GM19240 (cell line): Measurements from ENCODE around the gene STX16.

Source experiments
- DNase-seq: peaks from one replicate; pipeline ENCODE4 v3.0.0; 2011; ENCODE audit warnings: low spot score; ENCODE audit not compliant: insufficient read length

STX16 gene

GRCh38 chr20:58652606-58653294 lies 1.7 kb downstream of the STX16 start:
- no peak for DNase-seq

DNA sequence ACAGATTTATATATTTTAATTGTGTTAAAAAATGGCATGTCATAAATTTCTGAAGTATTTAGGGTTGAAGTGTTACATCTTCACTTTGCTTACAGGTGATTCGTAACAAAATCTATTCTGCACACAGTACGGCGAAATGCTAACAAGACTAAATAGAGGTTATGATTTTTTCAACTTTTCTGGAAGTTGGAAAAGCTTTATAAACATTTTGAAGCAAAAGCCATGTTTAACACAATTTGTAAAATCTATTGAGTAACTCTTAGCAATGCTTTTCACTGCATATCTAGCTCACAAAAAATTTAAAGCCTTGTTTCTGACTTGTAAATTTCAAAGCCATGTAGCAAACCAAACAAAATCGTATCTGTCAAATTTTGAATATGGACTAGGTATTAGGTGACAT lies 3.3 kb downstream of the STX16 start:
- DNase-seq, result no peak

DNA sequence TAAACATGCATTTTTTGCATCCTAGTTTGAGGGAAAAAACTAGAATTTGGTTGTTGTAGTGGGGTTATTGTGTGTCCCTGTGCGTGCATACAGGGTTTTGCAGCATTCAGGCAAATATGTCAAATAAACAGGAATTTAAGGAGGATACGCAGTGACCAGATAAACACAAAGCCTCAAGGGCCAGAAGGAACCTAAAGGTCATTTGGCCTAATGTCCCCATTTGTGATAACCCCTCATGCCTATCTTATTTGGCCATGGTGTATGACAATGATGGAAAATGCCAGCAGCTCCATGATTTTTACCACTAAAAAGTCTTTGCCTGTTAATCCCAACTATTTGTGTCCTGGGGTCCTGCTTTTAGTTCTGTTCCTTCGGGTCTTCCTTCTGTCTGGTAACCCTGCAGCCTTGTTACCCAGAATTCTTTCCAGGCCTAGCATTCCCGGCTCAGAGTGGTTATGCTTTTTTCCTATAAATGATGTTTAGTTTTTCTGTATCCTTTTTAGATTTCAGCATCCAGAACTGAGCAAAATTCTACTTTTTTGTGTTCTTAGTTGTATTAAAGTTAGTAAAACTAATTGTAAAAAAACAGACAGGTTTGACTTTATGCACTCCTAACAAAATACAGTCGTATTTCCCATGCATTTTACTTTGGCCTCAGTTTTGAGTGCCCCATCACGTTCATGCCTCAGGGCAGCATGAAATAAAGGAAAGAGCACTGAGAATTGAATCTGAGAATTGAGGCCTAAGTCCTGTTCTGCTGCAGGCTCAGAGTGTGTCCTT lies 4.4 kb downstream of the STX16 start:
- DNase-seq, result no peak

- no peak for DNase-seq
These were observed 5.7 kb downstream of the STX16 start for GRCh38 chr20:58656831-58657230.

- DNase-seq, result no peak
These were observed 6.2 kb downstream of the STX16 start for GRCh38 chr20:58657262-58657661.

GRCh38 chr20:58657986-58658385 lies 6.9 kb downstream of the STX16 start:
- no peak for DNase-seq

- no peak for DNase-seq
These were observed 7.7 kb downstream of the STX16 start for GRCh38 chr20:58658760-58659159.

DNA sequence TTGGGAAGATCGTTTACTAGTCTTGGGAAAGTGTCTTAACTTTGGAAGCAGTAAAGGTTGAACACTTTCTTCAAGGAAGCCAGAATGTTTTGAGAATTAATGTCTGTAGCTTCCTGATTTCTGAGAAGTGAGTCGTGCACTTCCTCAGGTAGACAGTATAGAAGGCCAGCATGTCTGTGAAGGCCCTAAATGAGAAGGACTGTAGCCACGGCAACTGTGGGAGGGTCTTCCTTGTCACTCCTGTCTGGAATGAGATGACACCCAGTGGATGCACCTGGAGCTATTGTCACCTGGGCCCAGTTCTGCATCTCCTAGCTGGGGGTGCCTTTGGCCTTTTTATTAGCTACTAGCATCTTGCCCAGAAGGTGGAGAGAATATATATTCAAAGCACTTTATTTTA lies 8.8 kb downstream of the STX16 start:
- no peak for DNase-seq

- DNase-seq, result no peak
These were observed 9.9 kb downstream of the STX16 start for GRCh38 chr20:58660855-58661597.

DNA sequence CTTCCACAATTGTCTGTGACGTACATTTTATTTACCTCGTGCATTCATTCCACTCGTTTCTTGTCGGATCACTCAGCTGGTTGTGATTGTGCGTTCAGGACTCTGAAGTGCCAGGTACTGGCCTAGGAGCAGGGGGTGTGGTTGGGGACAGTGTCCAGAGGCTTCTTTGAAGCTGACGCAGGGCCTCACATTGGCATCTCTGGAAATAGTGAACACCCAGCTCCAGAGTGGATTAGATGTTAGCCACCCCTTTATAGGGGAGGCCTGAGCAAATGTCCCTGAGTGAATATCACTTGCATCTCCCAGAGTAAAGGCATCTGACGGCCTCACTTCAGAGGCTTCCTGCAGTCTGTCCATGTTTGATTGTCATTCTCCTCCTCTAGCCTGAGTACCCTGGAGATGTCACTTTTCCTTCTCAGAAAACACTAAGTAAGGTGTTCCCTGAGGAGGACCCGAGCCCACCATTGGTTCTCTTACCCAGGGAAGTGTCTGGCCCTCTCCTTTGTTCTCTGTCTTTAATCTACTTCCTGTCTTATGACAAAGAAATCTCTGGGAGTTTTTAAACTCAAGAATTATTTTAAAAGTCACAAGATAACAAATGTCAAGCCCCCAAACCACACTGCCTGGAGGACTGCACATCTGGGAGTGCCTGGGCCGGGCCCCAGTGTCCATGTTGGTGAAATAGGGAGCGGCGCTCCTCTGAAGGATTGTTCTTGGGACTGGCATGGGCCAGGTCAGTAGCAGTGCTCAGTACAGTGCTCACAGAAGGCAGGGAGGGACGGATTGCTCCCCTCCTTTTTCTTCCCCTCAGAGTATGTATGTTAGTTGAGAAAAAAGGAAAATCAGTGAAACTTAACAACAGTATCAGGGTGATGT lies 10.8 kb downstream of the STX16 start:
- no peak for DNase-seq

DNA sequence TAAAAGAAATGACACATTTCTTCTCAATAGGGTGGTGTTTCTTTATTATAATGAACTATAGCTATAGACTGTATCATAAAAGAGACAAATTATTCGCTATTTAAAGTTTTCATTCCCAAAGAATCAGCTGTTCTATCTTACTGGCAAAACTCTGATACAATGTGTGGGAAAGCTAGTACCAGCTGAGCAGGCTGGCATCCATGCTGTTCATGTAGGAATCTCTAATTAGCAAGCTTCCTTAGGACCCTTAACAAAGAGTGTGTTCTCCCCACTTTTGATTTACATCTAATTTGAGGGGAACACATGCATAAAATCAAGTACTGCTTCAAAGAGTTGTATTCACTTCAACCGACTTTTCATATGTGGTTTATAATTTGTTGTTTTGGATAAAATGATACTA lies 13.2 kb downstream of the STX16 start:
- no peak for DNase-seq

- DNase-seq, result no peak
These were observed 13.8 kb downstream of the STX16 start for GRCh38 chr20:58664883-58665282.

DNA sequence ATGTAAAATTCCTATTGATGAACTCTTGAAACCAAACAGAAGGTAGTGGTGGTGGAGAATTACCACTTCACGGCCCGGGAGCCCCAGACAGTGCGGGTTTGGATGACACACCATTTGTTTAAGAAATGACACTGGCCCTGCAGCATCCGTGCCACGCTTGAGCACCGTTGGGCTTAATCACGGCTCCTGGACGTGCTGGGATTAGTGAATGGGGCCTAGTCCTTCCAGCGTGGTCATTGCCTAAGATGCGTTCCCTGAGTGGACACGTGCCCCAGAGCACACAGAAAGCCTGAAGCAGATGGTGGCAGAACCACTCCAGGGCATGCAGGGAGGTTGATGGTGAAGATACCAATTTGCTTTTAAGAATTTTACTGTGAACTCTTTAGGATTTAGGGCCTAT lies 14.5 kb downstream of the STX16 start:
- no peak for DNase-seq

GRCh38 chr20:58666702-58667101 lies 15.6 kb downstream of the STX16 start:
- no peak for DNase-seq

- no peak for DNase-seq
These were observed 16.9 kb downstream of the STX16 start for GRCh38 chr20:58667975-58668374.

GRCh38 chr20:58668901-58669286 lies 17.8 kb downstream of the STX16 start:
- no peak for DNase-seq

DNA sequence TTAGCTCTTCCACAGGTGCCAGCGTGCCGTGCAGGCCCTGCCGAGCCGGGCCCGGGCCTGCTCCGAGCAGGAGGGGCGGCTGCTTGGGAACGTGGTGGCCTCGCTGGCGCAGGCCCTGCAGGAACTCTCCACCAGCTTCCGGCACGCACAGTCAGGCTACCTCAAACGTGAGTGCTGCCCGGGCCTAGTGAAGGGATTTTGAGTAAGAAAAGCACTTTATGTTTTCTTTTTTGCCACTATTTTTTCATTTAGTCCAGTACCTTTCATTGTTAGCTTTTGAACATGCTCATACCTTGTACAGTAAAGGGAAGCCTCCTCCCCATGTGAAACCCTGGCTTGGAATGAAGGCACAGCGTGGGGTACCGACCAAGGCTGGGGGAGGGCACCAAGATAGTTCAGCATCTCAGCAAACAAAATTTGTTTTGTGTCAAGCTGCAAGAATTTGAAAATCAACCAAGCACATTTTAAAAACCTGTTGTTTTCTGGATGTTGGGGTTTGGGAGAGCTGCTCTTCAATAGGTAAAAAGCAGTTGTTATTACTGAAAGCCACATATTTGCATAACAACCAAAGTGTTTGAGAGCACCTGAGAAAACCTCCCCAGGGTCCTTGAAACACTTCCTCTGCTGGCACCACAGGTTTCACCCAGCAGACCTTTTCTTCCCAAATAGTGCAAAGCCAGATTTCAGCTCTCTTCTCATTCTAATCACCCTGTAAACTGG lies 18.4 kb downstream of the STX16 start:
- no peak for DNase-seq

DNA sequence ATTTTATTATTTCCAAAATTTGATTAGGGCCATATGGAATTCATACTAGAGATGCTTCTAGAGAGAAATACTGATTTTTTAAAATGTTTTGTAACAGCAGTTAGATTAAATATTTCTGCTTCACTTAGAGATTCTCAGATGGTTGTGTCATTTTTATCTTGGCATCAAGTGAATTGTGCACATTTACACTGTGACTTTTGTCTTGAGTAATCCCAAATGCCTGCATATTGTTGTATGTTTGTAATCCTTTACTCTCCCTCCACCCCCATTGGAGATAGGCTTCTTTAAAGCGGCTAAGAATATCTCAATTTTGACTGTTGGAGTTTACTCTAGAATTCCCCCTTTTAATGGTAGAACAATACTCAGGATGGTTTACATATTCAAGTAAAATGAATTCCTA lies 19.0 kb downstream of the STX16 start:
- no peak for DNase-seq

- no peak for DNase-seq
These were observed 19.6 kb downstream of the STX16 start for GRCh38 chr20:58670659-58671058.

- DNase-seq, result no peak
These were observed 22.0 kb downstream of the STX16 start for GRCh38 chr20:58673119-58673518.

DNA sequence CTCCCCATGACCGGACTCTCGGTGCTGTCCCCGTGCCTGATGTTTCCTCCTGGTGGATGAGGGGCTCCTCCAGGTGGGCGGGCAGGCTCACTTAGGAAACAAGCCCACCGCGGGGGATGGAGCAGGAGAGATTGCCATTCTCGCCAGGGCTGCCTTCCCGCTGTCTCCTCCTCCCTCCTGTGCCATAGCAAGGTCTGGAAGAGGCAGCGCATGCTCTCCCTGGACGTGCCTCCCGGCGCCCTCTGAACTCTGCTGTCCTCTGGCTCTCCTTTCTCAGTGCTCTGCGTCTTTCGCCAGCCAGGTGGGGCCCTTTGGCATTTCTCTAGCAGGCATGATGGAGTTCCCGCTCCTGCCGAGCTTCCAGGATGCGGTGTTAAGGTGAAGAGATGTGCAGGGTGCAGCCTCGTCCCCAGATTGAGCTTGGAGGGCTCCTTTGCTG lies 24.1 kb downstream of the STX16 start:
- DNase-seq, result no peak
